Measurements from ENCODE around the gene MED22.

The MED22 gene

GRCh38 chr9:133389562-133389961, 41.6 kb upstream of the MED22 start:
- no peak for DNase-seq (ENCODE audit: low read depth in 1 of 2, low spot score in 1 of 2)
- H3K4me3 ChIP-seq (replicated peaks; ENCODE audit: insufficient read depth, low read length) = no peak overlapping the region
- no peaks in the 10 kb centered on the region for H3K27me3 ChIP-seq (ENCODE audit: insufficient read depth, poor library complexity, severe bottlenecking)
- TF ChIP-seq POLR2AphosphoS5 (IDR thresholded peaks at IDR 0.05; ENCODE audit: low read depth) (no peak), GABPA (IDR thresholded peaks at IDR 0.05; ENCODE audit: low read depth) (no peak), REST (IDR thresholded peaks at IDR 0.05; ENCODE audit: insufficient replicate concordance, low read depth) (no peak), SPI1 (IDR thresholded peaks at IDR 0.05; ENCODE audit: borderline replicate concordance, low read depth) (no peak), CTCF (IDR thresholded peaks at IDR 0.05; ENCODE audit: insufficient read depth, low read length) (no peak)
- no peak overlapping the region for H3K27ac ChIP-seq (replicated peaks)

- no peak for DNase-seq (ENCODE audit: low read depth in 1 of 2, low spot score in 1 of 2)
- no peaks in the 10 kb centered on the region for H3K27me3 ChIP-seq (ENCODE audit: insufficient read depth, poor library complexity, severe bottlenecking)
Observed at GRCh38 chr9:133389025-133389557, 41.2 kb upstream of the MED22 start.

More at GRCh38 chr9:133389025-133389557, 41.2 kb upstream of the MED22 start:
- H3K4me3 ChIP-seq (replicated peaks; ENCODE audit: insufficient read depth, low read length) = no peak overlapping the region
- H3K27ac ChIP-seq (replicated peaks) = no peak overlapping the region
- TF ChIP-seq SPI1 (IDR thresholded peaks at IDR 0.05; ENCODE audit: borderline replicate concordance, low read depth) (no peak), GABPA (IDR thresholded peaks at IDR 0.05; ENCODE audit: low read depth) (no peak), POLR2AphosphoS5 (IDR thresholded peaks at IDR 0.05; ENCODE audit: low read depth) (no peak), REST (IDR thresholded peaks at IDR 0.05; ENCODE audit: insufficient replicate concordance, low read depth) (no peak), CTCF (IDR thresholded peaks at IDR 0.05; ENCODE audit: insufficient read depth, low read length) (no peak)

Data from HL-60 (cell line).